H1 (cell line): ENCODE data around the gene SCN2B.

Source experiments
- CTCF ChIP-seq, 3 experiments: IDR thresholded peaks; 1 replicate in 2 of 3; 2 replicates in 1 of 3; pipeline versions ENCODE4 v1.5.1 to v1.6.1; 2011; ENCODE audit warnings: low read length in 3 of 3, mild to moderate bottlenecking in 3 of 3, inconsistent platforms in 2 of 3, low read depth in 1 of 3, moderate library complexity in 1 of 3; ENCODE audit not compliant: insufficient read depth in 1 of 3; ENCODE audit errors: control extremely low read depth in 1 of 3
- GABPA ChIP-seq: IDR thresholded peaks from 2 replicates; pipeline ENCODE4 v1.6.1; 2011; ENCODE audit warnings: mild to moderate bottlenecking, low read length, moderate library complexity, borderline replicate concordance; ENCODE audit not compliant: insufficient read depth
- POLR2A ChIP-seq, 2 experiments: IDR thresholded peaks; 1 replicate in 1 of 2; 2 replicates in 1 of 2; pipeline ENCODE4 v1.6.1; 2011; ENCODE audit warnings: low read depth in 2 of 2, low read length in 2 of 2, mild to moderate bottlenecking in 2 of 2; ENCODE audit errors: control extremely low read depth in 1 of 2
- POLR2AphosphoS5 ChIP-seq: IDR thresholded peaks from 2 replicates; pipeline ENCODE4 v1.6.1; 2011; ENCODE audit warnings: low read depth, low read length

- TF ChIP-seq POLR2A (IDR thresholded peaks at IDR 0.05; ENCODE audit: control extremely low read depth in 1 of 2, low read depth in 2 of 2, low read length in 2 of 2), result no peak
- no peak for TF ChIP-seq CTCF (IDR thresholded peaks at IDR 0.05; ENCODE audit: control extremely low read depth in 1 of 3, insufficient read depth in 1 of 3, low read depth in 1 of 3, low read length in 3 of 3)
- no peak for TF ChIP-seq GABPA
- no peak for TF ChIP-seq POLR2AphosphoS5
These were observed 5.6 kb downstream of the SCN2B start for GRCh38 chr11:118170882-118171268.
